Measurements from ENCODE around the gene TAT. TPM values are rescaled to one million over a fixed set of nuclear protein-coding genes. Genes with fewer than 3 reads are reported as not detected.
"Not testable (repeated sequence)": the region's sequence is repeated elsewhere in the genome, so short reads cannot be mapped to it uniquely, and the experiment has no call there.

The TAT gene
- total and polyA plus RNA-seq, 2 experiments from 2014 or later = not detected

- Histone ChIP-seq H3K36me3 (ENCODE audit: low read depth) (no peaks in the 10 kb centered on the region), H3K9me3 (ENCODE audit: low read depth) (no peaks in the 10 kb centered on the region), H3K27ac (no peak overlapping the region), H3K9ac (no peak overlapping the region), H2AFZ (no peak overlapping the region), H4K20me1 (ENCODE audit: insufficient read depth) (no peaks in the 10 kb centered on the region), H3K27me3 (replicated peaks; ENCODE audit: insufficient read depth) (0 out of 2 replicates have a peak, but pooled peaks cover 14% of the 10 kb centered on the region), H3K4me2 (ENCODE audit: unreplicated experiment) (no peak overlapping the region), H3F3A (ENCODE audit: insufficient read depth) (no peaks in the 10 kb centered on the region), H3K4me1 (ENCODE audit: insufficient read depth) (no peaks in the 10 kb centered on the region), H3K79me2 (ENCODE audit: insufficient read depth) (no peaks in the 10 kb centered on the region), H3K9me2 (ENCODE audit: insufficient read depth) (no peaks in the 10 kb centered on the region), H3K4me3 (no peak overlapping the region)
- in situ Hi-C loops (cut with MboI) = no loop called here
- WGBS, 2 experiments (ENCODE audit: low coverage in 1 of 2, low lambda C conversion rate in 2 of 2, missing lambda C conversion rate in 2 of 2) = 36 to 37% methylated on average over 4 of the region's 4 CpGs
- no peak for TF ChIP-seq EZH2 (IDR thresholded peaks at IDR 0.05; ENCODE audit: insufficient read depth, poor library complexity, severe bottlenecking)
- TF ChIP-seq EZH2phosphoT487 (IDR thresholded peaks at IDR 0.05; ENCODE audit: insufficient read depth, low read depth) = no peak
- no peak for DNase-seq
These were observed 8.4 kb upstream of the TAT start for GRCh38 chr16:71585318-71585703.

- no peak overlapping the region for H3K9ac ChIP-seq
- no peaks in the 10 kb centered on the region for H4K20me1 ChIP-seq (ENCODE audit: insufficient read depth)
- H3K27me3 ChIP-seq (replicated peaks; ENCODE audit: insufficient read depth) = 0 out of 2 replicates have a peak, but pooled peaks cover 14% of the 10 kb centered on the region
- no peak overlapping the region for H3K4me2 ChIP-seq (ENCODE audit: unreplicated experiment)
- H3K27ac ChIP-seq = no peak overlapping the region
- no peaks in the 10 kb centered on the region for H3K36me3 ChIP-seq (ENCODE audit: low read depth)
- H3K79me2 ChIP-seq (ENCODE audit: insufficient read depth) = no peaks in the 10 kb centered on the region
- no peak for TF ChIP-seq EZH2phosphoT487 (IDR thresholded peaks at IDR 0.05; ENCODE audit: insufficient read depth, low read depth)
- no peak for TF ChIP-seq EZH2 (IDR thresholded peaks at IDR 0.05; ENCODE audit: insufficient read depth, poor library complexity, severe bottlenecking)
- no peak overlapping the region for H2AFZ ChIP-seq
- 61 to 62% methylated on average over 3 of the region's 3 CpGs for WGBS, 2 experiments (ENCODE audit: low coverage in 1 of 2, low lambda C conversion rate in 2 of 2, missing lambda C conversion rate in 2 of 2)
- H3K9me2 ChIP-seq (ENCODE audit: insufficient read depth) = no peaks in the 10 kb centered on the region
- H3K4me1 ChIP-seq (ENCODE audit: insufficient read depth) = no peaks in the 10 kb centered on the region
- no peak overlapping the region for H3K4me3 ChIP-seq
- no peaks in the 10 kb centered on the region for H3K9me3 ChIP-seq (ENCODE audit: low read depth)
- H3F3A ChIP-seq (ENCODE audit: insufficient read depth) = no peaks in the 10 kb centered on the region
- DNase-seq = no peak
- in situ Hi-C loops (cut with MboI) = no loop called here
These were observed 7.8 kb upstream of the TAT start for GRCh38 chr16:71584543-71585317.

GRCh38 chr16:71582553-71582848 is 5.6 kb upstream of the TAT start:
- H3K79me2 ChIP-seq (ENCODE audit: insufficient read depth); H3K9ac ChIP-seq; H3K4me1 ChIP-seq (ENCODE audit: insufficient read depth); H3K27me3 ChIP-seq (replicated peaks; ENCODE audit: insufficient read depth); H3K4me2 ChIP-seq (ENCODE audit: unreplicated experiment); DNase-seq; H3K9me2 ChIP-seq (ENCODE audit: insufficient read depth); H3F3A ChIP-seq (ENCODE audit: insufficient read depth); H3K9me3 ChIP-seq (ENCODE audit: low read depth); H3K27ac ChIP-seq; H3K36me3 ChIP-seq (ENCODE audit: low read depth); in situ Hi-C loops (cut with MboI); H4K20me1 ChIP-seq (ENCODE audit: insufficient read depth); H2AFZ ChIP-seq; H3K4me3 ChIP-seq: not testable (repeated sequence)
- WGBS, 2 experiments (ENCODE audit: low coverage in 1 of 2, low lambda C conversion rate in 2 of 2, missing lambda C conversion rate in 2 of 2) = 50% methylated on average over 5 of the region's 5 CpGs

GRCh38 chr16:71574702-71575101 is 2.2 kb downstream of the TAT start:
- peaks cover 17% of the 10 kb centered on the region; the same call in 1 of the 2 replicates for H3K27me3 ChIP-seq (replicated peaks; ENCODE audit: insufficient read depth)
- no peak overlapping the region for H3K4me3 ChIP-seq
- in situ Hi-C loops (cut with MboI) = no loop called here
- no peaks in the 10 kb centered on the region for H3F3A ChIP-seq (ENCODE audit: insufficient read depth)
- no peaks in the 10 kb centered on the region for H3K4me1 ChIP-seq (ENCODE audit: insufficient read depth)
- no peaks in the 10 kb centered on the region for H3K79me2 ChIP-seq (ENCODE audit: insufficient read depth)
- DNase-seq = no peak
- H3K9ac ChIP-seq = no peak overlapping the region
- H4K20me1 ChIP-seq (ENCODE audit: insufficient read depth) = no peaks in the 10 kb centered on the region
- H3K9me2 ChIP-seq (ENCODE audit: insufficient read depth) = no peaks in the 10 kb centered on the region
- H3K9me3 ChIP-seq (ENCODE audit: low read depth) = no peaks in the 10 kb centered on the region
- H3K27ac ChIP-seq = no peak overlapping the region
- H3K4me2 ChIP-seq (ENCODE audit: unreplicated experiment) = no peak overlapping the region
- H2AFZ ChIP-seq = no peak overlapping the region
- no peaks in the 10 kb centered on the region for H3K36me3 ChIP-seq (ENCODE audit: low read depth)
- TF ChIP-seq EZH2 (IDR thresholded peaks at IDR 0.05; ENCODE audit: insufficient read depth, poor library complexity, severe bottlenecking) (no peak), EZH2phosphoT487 (IDR thresholded peaks at IDR 0.05; ENCODE audit: insufficient read depth, low read depth) (no peak)

Data from GM23248 (cell line).